ENCODE measurements around the gene FAM53A.
"Not testable (repeated sequence)": the region's sequence is repeated elsewhere in the genome, so short reads cannot be mapped to it uniquely, and the experiment has no call there.

The FAM53A gene

GRCh38 chr4:1686440-1687036 lies 2.4 kb upstream of the FAM53A start:
- DNase-seq (ENCODE audit: low read depth in 1 of 2, low spot score in 1 of 2): no peak

GRCh38 chr4:1685235-1686150 lies 1.4 kb upstream of the FAM53A start:
- DNase-seq (ENCODE audit: low read depth in 1 of 2, low spot score in 1 of 2): no peak

DNA sequence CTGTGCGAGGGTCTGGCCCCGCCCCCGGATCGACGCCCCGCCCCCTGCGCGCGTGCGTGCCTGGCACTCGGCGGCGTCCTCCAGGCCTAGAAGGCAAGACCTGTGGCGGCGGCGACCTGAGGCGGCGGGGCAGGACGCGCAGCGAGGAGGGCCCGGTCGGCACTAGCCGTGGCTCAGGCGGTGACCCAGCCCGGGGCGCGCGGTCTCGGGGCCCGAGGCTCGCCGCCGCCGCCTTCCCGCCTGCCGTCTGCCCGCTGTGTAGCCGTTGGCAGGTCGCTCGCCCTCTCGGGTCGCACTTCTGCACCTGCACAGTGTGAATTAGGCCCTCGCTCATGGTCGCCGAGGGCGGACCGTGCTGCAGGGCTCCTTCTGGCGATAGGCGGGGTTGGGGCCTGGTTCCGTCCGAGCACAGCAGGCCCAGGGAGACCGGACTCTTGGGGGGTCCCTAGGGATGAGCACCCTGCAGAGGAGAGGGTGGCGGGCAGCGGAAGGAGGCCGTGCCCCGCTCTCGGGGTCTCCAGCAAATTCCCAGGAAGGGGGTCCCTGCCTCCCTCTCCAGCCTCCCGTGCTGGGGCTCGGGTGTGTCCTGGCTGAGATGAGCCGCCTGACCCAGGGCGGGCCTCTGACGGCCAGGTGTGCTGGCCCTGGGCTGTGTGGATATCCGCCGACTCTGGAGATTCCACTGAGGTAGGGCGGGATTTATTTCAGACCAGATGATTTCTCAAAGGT lies 557 bp upstream of the FAM53A start:
- peak in 1 of 2 donors; percentile 96 for DNase-seq (ENCODE audit: low read depth in 1 of 2, low spot score in 1 of 2)

GRCh38 chr4:1683261-1683735 lies 815 bp downstream of the FAM53A start:
- no peak for DNase-seq (ENCODE audit: low read depth in 1 of 2, low spot score in 1 of 2)

- no peak for DNase-seq (ENCODE audit: low read depth in 1 of 2, low spot score in 1 of 2)
Measured at GRCh38 chr4:1682860-1683259, 1.3 kb downstream of the FAM53A start.

DNA sequence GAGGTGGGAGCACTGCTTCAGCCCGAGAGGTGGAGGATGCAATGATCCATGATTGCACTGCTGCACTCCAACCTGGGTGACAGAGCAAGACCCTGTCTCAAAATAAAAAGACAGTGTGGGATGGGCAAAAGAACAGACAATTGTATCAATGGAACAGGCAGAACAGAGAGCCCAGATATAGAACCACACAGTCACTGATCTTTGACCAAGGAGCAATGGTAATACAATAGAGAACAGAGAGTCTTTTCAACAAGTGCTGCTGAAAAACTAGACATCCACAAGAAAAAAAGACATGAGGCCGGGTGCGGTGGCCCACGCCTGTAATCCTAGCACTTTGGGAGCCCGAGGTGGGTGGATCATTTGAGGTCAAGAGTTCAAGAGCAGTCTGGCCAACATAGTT lies 5.9 kb downstream of the FAM53A start:
- DNase-seq (ENCODE audit: low read depth in 1 of 2, low spot score in 1 of 2): no peak

DNA sequence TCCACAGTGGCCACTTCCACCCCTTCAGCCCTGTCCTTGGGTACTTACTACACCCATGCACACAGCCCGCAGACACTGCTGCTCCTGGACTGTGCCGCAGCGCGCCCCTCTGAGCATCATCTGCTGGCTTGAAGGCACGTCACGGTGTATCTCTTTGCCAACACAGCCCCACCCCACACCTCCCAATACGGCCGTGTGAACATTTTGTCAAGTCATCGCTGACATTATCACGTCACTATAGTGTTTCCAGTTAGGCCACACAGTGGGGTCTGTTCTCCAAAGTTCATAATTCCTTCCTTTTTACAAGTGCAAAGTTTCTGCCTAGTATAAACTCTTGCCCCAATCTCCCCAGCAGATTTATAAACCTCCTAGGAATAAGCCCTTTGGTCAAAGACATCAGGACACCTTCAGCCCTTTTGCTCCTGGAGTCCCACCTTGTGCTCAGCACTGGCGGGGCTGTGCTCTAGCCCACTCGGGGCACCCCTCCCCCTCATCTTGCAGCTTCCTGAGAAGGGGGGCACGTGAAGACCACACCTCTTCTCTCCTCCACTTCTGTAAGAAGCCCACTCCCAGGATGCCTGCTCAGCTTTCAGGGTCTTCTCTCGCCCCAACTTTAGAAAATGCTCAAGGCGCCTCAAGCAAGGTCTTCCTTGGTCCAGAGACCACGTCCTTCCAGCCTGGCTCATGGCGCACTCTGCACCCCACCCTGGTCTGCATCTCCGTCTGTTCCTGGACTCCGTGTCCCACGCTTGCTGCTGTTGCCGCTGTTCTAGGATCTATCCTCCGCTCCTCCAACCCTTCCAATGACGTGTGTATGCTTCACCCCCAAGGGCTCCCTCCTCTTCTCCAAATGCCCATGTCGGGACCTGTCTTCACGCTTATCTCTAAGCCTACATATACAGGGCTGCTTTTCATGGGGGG lies 7.2 kb downstream of the FAM53A start:
- DNase-seq (ENCODE audit: low read depth in 1 of 2, low spot score in 1 of 2): no peak

DNA sequence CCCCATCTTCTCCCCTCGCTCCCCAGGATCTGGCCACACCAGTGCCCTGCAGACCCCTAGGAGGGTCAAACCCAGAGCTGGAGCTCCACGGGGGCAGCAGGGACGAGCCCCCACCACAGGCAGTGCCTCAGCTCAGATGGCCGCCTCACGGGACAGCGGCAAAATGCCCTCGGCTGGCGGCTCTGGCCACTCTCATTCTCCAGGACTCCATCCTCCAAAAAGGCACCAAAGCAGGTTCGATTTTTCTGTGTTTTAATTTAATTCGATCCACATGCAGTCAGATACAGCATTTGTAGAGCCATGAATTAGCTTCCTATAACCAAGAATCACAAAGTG lies 8.3 kb downstream of the FAM53A start:
- no peak for DNase-seq (ENCODE audit: low read depth in 1 of 2, low spot score in 1 of 2)

GRCh38 chr4:1675136-1675801 lies 8.8 kb downstream of the FAM53A start:
- no peak for DNase-seq (ENCODE audit: low read depth in 1 of 2, low spot score in 1 of 2)

- DNase-seq (ENCODE audit: low read depth in 1 of 2, low spot score in 1 of 2): no peak
Measured at GRCh38 chr4:1674682-1675081, 9.4 kb downstream of the FAM53A start.

DNA sequence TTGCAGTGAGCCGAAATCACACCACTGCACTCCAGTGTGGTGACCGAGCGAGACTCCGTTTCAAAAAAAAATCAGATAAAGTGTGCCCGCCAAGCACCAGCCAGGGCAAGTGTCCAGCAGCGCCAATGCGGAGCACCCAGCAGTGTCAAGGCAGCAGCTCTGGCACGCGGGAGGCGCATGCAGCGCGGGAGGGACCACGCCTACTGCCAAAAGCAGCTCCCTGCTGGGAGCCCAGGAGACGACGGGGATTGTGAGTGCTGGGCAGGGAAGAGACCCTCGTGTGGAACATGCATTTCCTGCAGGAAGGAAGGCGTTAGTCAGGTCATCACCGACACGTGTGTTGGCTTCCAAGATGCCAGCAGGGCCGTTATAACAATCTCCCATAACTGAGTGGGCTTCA lies 10.4 kb downstream of the FAM53A start:
- no peak for DNase-seq (ENCODE audit: low read depth in 1 of 2, low spot score in 1 of 2)

- not testable (repeated sequence) for DNase-seq (ENCODE audit: low read depth in 1 of 2, low spot score in 1 of 2)
Measured at GRCh38 chr4:1671011-1671410, 13.1 kb downstream of the FAM53A start.

GRCh38 chr4:1670279-1670678 lies 13.8 kb downstream of the FAM53A start:
- DNase-seq (ENCODE audit: low read depth in 1 of 2, low spot score in 1 of 2): no peak

DNA sequence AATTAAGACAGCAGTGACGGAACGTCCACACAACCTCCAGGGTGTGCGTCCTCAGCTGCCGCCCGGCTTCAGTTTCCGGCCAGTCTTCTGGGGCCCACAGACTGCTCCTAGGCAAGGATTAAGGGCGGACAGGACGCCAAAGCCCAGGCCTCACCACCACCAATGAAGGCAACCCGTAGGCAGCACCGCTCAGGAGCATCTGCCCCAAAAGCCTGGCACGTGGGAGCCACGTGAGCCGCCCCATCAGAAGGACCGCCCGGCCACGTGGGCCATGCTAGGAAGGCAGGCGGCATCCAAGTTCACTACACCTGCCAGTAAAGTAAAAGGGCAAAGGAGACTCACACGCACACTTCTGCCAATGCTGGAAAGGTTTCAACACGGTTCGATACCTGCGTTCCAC lies 14.3 kb downstream of the FAM53A start:
- DNase-seq (ENCODE audit: low read depth in 1 of 2, low spot score in 1 of 2): no peak

DNA sequence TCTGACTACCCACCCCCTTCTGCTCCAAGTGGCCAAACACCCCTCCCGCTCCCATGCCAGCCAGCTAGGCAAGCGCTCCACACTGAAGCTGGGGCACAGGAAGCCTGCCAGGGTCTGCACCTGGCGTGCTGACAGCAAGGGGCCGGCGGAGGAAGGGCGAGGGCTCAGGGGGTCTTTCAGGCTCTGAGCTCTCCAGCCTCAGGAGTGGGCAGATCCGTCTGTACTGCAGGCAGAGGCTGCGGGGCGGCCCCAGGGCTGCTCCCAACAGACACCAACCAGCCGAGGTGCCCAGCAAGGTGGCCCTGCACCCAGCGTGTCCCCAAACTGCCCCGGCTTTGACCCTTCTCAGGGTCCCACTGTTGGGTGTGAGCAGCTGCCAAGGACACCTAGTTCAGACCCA lies 14.8 kb downstream of the FAM53A start:
- no peak for DNase-seq (ENCODE audit: low read depth in 1 of 2, low spot score in 1 of 2)

DNA sequence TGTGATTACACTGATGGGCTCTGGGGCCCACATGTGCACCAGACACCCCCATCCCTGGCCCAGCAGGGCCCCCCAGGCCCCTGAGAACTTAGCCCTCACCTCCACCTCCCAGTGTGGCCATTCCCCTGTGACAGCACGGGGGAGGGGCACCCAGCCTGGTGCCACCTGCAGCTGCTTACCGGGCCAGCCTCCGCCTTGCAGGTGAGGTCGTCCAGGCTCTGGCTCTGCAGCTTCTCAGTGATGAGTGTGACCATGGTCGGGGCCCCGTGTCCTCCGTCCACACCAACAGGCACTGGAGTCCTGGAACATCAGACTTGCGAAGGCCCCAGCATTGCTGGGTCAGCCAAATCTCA lies 15.6 kb downstream of the FAM53A start:
- no peak for DNase-seq (ENCODE audit: low read depth in 1 of 2, low spot score in 1 of 2)

DNA sequence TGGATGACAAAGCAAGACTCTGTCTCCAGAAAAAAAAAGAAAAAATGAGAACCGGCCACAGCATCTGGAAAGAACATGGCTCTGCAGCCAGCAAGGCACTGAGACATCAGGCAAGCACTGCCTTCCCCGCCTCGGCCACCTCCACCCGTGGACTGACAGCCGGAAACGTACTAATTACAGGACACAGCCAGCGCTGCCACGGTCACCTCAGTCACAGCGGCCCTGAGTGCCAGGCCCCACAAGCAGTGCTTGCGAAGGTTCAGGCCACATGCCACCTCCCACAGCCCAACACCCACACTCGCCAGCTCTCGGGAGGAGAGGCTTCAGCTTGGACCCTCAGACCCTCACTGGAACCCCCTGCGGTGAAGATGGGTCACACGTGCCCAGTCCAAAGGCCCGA lies 16.8 kb downstream of the FAM53A start:
- no peak for DNase-seq (ENCODE audit: low read depth in 1 of 2, low spot score in 1 of 2)

DNA sequence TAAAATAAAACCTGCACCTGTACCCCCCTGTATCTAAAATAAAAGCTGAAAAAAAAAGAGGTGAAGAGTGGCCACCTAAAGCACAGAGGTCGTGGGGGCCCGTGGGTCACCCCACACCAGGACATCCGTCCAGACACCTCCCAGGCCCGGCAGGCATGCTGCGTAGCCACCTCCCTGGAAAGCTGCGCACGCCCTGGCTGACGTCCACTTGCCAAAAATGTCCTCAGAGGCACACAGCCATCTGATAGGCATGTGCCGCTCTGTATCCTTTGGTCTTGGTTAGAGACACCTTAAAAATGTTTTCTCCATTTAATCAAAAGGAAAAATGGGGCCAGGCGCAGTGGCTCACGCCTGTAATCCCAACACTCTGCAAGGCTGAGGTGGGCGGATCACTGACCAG lies 17.7 kb downstream of the FAM53A start:
- no peak for DNase-seq (ENCODE audit: low read depth in 1 of 2, low spot score in 1 of 2)

- DNase-seq (ENCODE audit: low read depth in 1 of 2, low spot score in 1 of 2): no peak
Measured at GRCh38 chr4:1664141-1664540, 20.0 kb downstream of the FAM53A start.

DNA sequence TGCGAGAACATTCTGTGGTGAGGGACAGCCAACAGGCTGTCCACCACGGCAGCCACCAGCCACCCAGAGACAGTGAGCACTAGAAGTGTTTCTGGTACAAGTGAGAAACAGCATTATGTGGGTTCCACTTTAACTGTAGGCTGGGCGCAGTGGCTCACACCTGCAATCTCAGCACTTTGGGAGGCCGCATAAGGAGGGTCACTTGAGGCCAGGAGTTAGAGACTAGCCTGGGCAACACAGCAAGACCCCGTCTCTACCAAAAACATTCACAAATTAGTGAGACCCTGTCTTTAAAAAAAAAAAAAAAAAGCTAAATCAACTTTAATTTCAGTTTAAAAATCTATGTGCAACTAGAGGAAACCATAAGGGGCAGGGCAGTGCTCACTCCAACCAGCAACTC lies 20.6 kb downstream of the FAM53A start:
- DNase-seq (ENCODE audit: low read depth in 1 of 2, low spot score in 1 of 2): no peak

GRCh38 chr4:1661695-1662094 lies 22.4 kb downstream of the FAM53A start:
- no peak for DNase-seq (ENCODE audit: low read depth in 1 of 2, low spot score in 1 of 2)
